PC-3 (cell line): ENCODE measurements around the gene SLC16A3.

Source experiments
- CTCF ChIP-seq: fragments of 300-600 bp; sonication (generic); conservative IDR thresholded peaks from 2 replicates; pipeline ENCODE4 v1.5.1; 2017; ENCODE audit warnings: antibody characterized with exemption, low read depth, mild to moderate bottlenecking, low read length
- EZH2 ChIP-seq: fragments of 300-600 bp; sonication (generic); IDR thresholded peaks from one replicate; pipeline ENCODE4 v1.6.1; 2017; ENCODE audit warnings: antibody characterized with exemption, mild to moderate bottlenecking, low read length; ENCODE audit not compliant: unreplicated experiment

- no peak for TF ChIP-seq CTCF
- no peak for TF ChIP-seq EZH2
These were observed 27.5 kb downstream of the SLC16A3 start for GRCh38 chr17:82256242-82256885.
